ENCODE measurements around the gene SYT2.

SYT2 gene

DNA sequence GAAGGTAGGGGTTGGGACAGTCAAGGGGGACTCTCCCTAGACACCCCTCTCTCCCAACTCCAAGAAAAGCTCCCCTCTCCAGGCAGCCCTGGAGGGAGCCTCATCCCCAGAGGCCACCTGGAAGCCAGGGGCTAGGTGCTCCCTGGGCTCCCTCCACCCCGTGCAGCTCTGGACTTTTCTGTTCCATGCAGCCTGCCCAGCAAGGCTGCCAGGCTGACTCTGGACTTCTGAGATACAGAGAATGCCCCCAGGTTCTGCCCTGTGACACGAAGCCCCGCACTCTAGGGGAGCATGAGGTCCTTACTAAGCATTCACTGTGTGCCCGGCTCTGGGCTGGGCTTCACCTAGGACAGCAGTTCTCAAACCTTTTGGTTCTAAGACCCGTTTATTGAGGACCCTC is 10.2 kb downstream of the SYT2 start:
- TF ChIP-seq TCF12 (IDR thresholded peaks at IDR 0.05; ENCODE audit: low read depth) (no peak), EGR1 (IDR thresholded peaks at IDR 0.05) (no peak), RAD21 (IDR thresholded peaks at IDR 0.05; ENCODE audit: low read depth) (no peak), YY1 (IDR thresholded peaks at IDR 0.05; ENCODE audit: low read depth) (no peak), TEAD4 (IDR thresholded peaks at IDR 0.05) (no peak), CREB1 (IDR thresholded peaks at IDR 0.05; ENCODE audit: low read depth) (no peak), ZBTB7A (IDR thresholded peaks at IDR 0.05; ENCODE audit: low read depth) (no peak), NFIC (IDR thresholded peaks at IDR 0.05) (no peak), EP300 (IDR thresholded peaks at IDR 0.05; ENCODE audit: borderline replicate concordance) (no peak), FOXM1 (IDR thresholded peaks at IDR 0.05; ENCODE audit: borderline replicate concordance, low read depth) (no peak), CEBPB (IDR thresholded peaks at IDR 0.05) (no peak), TAF1 (IDR thresholded peaks at IDR 0.05; ENCODE audit: low read depth) (no peak)
- TF ChIP-seq, protein P1, sequence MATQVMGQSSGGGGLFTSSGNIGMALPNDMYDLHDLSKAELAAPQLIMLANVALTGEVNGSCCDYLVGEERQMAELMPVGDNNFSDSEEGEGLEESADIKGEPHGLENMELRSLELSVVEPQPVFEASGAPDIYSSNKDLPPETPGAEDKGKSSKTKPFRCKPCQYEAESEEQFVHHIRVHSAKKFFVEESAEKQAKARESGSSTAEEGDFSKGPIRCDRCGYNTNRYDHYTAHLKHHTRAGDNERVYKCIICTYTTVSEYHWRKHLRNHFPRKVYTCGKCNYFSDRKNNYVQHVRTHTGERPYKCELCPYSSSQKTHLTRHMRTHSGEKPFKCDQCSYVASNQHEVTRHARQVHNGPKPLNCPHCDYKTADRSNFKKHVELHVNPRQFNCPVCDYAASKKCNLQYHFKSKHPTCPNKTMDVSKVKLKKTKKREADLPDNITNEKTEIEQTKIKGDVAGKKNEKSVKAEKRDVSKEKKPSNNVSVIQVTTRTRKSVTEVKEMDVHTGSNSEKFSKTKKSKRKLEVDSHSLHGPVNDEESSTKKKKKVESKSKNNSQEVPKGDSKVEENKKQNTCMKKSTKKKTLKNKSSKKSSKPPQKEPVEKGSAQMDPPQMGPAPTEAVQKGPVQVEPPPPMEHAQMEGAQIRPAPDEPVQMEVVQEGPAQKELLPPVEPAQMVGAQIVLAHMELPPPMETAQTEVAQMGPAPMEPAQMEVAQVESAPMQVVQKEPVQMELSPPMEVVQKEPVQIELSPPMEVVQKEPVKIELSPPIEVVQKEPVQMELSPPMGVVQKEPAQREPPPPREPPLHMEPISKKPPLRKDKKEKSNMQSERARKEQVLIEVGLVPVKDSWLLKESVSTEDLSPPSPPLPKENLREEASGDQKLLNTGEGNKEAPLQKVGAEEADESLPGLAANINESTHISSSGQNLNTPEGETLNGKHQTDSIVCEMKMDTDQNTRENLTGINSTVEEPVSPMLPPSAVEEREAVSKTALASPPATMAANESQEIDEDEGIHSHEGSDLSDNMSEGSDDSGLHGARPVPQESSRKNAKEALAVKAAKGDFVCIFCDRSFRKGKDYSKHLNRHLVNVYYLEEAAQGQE (IDR thresholded peaks at IDR 0.05; ENCODE audit: low read depth), result no peak
- TF ChIP-seq, protein P2, sequence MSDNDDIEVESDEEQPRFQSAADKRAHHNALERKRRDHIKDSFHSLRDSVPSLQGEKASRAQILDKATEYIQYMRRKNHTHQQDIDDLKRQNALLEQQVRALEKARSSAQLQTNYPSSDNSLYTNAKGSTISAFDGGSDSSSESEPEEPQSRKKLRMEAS (IDR thresholded peaks at IDR 0.05), result no peak
- TF ChIP-seq, protein P3, sequence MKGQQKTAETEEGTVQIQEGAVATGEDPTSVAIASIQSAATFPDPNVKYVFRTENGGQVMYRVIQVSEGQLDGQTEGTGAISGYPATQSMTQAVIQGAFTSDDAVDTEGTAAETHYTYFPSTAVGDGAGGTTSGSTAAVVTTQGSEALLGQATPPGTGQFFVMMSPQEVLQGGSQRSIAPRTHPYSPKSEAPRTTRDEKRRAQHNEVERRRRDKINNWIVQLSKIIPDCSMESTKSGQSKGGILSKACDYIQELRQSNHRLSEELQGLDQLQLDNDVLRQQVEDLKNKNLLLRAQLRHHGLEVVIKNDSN (IDR thresholded peaks at IDR 0.05), result no peak

DNA sequence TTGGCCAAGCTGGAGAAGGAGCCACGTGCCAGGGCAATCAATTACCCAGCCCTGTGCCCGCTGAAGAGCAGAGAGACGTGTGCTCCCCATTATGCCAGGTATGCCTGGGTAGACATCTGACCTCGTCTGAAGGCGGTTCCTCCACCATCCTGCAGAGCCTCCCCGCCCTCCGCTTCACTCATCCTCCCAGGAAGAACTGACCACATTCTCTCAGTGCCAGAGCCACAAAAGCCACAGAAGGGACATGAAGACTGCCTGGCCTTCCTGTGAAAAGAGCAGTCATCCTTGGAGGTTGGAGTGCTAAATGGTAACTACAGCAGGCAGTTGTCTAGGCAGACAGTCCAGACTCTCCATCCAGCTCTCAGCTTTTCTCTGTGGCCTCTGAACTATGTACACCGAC is 12.0 kb downstream of the SYT2 start:
- TF ChIP-seq, protein P1 (IDR thresholded peaks at IDR 0.05; ENCODE audit: low read depth), result no peak
- no peak for TF ChIP-seq YY1 (IDR thresholded peaks at IDR 0.05; ENCODE audit: low read depth)
- TF ChIP-seq EGR1 (IDR thresholded peaks at IDR 0.05), result no peak
- no peak for TF ChIP-seq TAF1 (IDR thresholded peaks at IDR 0.05; ENCODE audit: low read depth)
- TF ChIP-seq RAD21 (IDR thresholded peaks at IDR 0.05; ENCODE audit: low read depth), result no peak
- TF ChIP-seq NFIC (IDR thresholded peaks at IDR 0.05), result no peak
- TF ChIP-seq FOXM1 (IDR thresholded peaks at IDR 0.05; ENCODE audit: borderline replicate concordance, low read depth), result no peak
- no peak for TF ChIP-seq TEAD4 (IDR thresholded peaks at IDR 0.05)

DNA sequence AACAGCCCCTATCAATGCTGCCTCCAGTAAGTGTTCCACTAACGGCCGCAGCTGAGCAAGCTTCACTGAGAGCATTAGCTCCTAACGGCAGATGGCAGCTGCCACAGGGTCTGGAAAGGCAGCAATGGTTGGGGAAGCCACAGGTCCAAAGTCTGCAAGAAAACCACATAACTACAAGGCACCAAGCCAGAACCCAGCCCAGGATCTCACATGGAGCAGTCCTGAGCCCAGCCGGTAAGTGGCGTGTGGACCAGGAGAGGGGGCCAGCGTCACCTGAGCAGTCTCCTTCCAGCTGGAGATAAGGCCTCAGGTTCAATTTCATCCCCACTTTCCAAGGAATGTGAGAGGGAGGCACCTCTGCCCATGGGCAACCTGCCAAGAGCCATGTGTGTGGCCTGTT is 13.2 kb downstream of the SYT2 start:
- no peak for TF ChIP-seq ZBTB7A (IDR thresholded peaks at IDR 0.05; ENCODE audit: low read depth)
- TF ChIP-seq RAD21 (IDR thresholded peaks at IDR 0.05; ENCODE audit: low read depth), result no peak
- TF ChIP-seq, protein P2 (IDR thresholded peaks at IDR 0.05), result no peak
- TF ChIP-seq, protein P3 (IDR thresholded peaks at IDR 0.05), result no peak
- TF ChIP-seq, protein P1 (IDR thresholded peaks at IDR 0.05; ENCODE audit: low read depth), result no peak
- TF ChIP-seq FOXM1 (IDR thresholded peaks at IDR 0.05; ENCODE audit: borderline replicate concordance, low read depth), result no peak
- no peak for TF ChIP-seq CEBPB (IDR thresholded peaks at IDR 0.05)
- no peak for TF ChIP-seq TCF12 (IDR thresholded peaks at IDR 0.05; ENCODE audit: low read depth)

DNA sequence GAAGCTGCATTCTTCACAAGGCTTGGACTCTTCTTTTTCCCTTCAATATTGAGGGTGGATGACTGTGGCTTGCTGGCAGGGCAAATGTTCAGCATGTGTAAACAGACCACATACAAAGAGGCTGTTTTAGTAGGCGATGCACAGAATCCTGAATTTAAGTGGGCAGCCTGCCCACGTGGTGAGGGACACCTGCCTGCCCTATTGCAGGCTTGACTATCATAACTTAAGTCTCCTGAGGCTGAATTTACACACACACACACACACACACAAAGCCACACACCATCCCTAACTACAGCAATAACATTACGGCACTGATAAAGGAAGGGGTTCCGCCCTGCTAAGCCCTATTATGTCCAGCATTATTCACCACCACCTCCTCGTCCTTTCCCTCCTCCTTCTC is 15.9 kb downstream of the SYT2 start:
- TF ChIP-seq EGR1 (IDR thresholded peaks at IDR 0.05), result no peak
- TF ChIP-seq NFIC (IDR thresholded peaks at IDR 0.05), result no peak
- TF ChIP-seq FOXM1 (IDR thresholded peaks at IDR 0.05; ENCODE audit: borderline replicate concordance, low read depth), result no peak
- TF ChIP-seq ZBTB7A (IDR thresholded peaks at IDR 0.05; ENCODE audit: low read depth), result no peak
- TF ChIP-seq, protein P2 (IDR thresholded peaks at IDR 0.05), result no peak
- no peak for TF ChIP-seq CREB1 (IDR thresholded peaks at IDR 0.05; ENCODE audit: low read depth)
